K562 (cell line): ENCODE measurements around the gene PFKP. TPM values are rescaled to one million over a fixed set of nuclear protein-coding genes. Genes with fewer than 3 reads are reported as not detected.

Experiments
- ATAC-seq: fragments of 200-7000 bp; cut with Tn5 transposase; 3 replicates; pipeline ENCODE4 v1.9.1; 2020; ENCODE audit warnings: moderate library complexity
- BruUV-seq: library from RNA; stranded (reverse); fragments of 400-500 nt; replicated peaks from 2 replicates; lab custom pipeline; 2021; lab: Mats Ljungman, UMichigan
- CTCF ChIA-PET: fragments of 300-600 bp; formaldehyde crosslinking; extraction: SDS; loops from one replicate; lab custom pipeline; 2021; ENCODE audit warnings: low intra/inter-chr PET ratio; lab: Yijun Ruan, JAX
- POLR2A ChIA-PET: fragments of 300-600, 350-650 bp; sonication (Branson Sonifier 250); formaldehyde crosslinking; extraction: SDS; loops from one replicate; lab custom pipeline; 2021; ENCODE audit warnings: antibody characterized with exemption, inconsistent platforms; lab: Yijun Ruan, JAX
- DNase-seq, 4 experiments: peaks; one replicate each; pipeline versions ENCODE4 v3.0.0 to v3.0.0-alpha.2; 2011 to 2018; ENCODE audit warnings: low spot score in 3 of 4, mixed read lengths in 3 of 4; ENCODE audit errors: extremely low read depth in 1 of 4
- FAIRE-seq: peaks from 2 replicates; lab custom pipeline; 2011; peaks lifted over from hg19 to GRCh38; lab: Jason Lieb, UNC
- H2AFZ ChIP-seq: 2 replicates; pipeline ENCODE4 v1.6.0; 2011; ENCODE audit warnings: low read depth, low read length, control low read depth, inconsistent platforms
- H3K27ac ChIP-seq: fragments of 200-600 bp; 3 replicates; pipeline ENCODE4 v1.8.0; 2011; ENCODE audit warnings: low read depth, mild to moderate bottlenecking, control low read depth, inconsistent platforms, low read length, moderate library complexity, mixed read lengths; ENCODE audit errors: extremely low read depth
- H3K27me3 ChIP-seq, 2 experiments: fragments of 300-600 bp in 1 of 2; 2 replicates in 1 of 2; 3 replicates in 1 of 2; pipeline versions ENCODE4 v1.6.0 to v1.8.0; 2011; ENCODE audit warnings: inconsistent platforms in 2 of 2, low read length in 2 of 2, mild to moderate bottlenecking in 1 of 2, mixed read lengths in 1 of 2, moderate library complexity in 1 of 2; ENCODE audit not compliant: control insufficient read depth in 2 of 2, insufficient read depth in 2 of 2
- H3K36me3 ChIP-seq: fragments of 300-600 bp; 3 replicates; pipeline ENCODE4 v1.8.0; 2011; ENCODE audit warnings: mild to moderate bottlenecking, low read length, inconsistent platforms; ENCODE audit not compliant: control insufficient read depth, insufficient read depth
- H3K4me1 ChIP-seq, 2 experiments: fragments of 200-600 bp in 1 of 2; replicated peaks in 1 of 2; 2 replicates in 1 of 2; 3 replicates in 1 of 2; pipeline versions ENCODE4 v1.5.1 to v1.8.0; 2011; ENCODE audit warnings: inconsistent platforms in 2 of 2, low read length in 2 of 2, mild to moderate bottlenecking in 1 of 2, mixed read lengths in 1 of 2, moderate library complexity in 1 of 2; ENCODE audit not compliant: control insufficient read depth in 2 of 2, insufficient read depth in 2 of 2
- H3K4me2 ChIP-seq: 2 replicates; pipeline ENCODE4 v1.6.1; 2011; ENCODE audit warnings: low read length, control low read depth, inconsistent platforms, mixed read lengths; ENCODE audit not compliant: insufficient read depth
- H3K4me3 ChIP-seq: fragments of 200-600 bp; sonication (generic), shearing (Covaris generic); 2 replicates; pipeline ENCODE4 v1.5.1; 2016; ENCODE audit warnings: control low read depth, inconsistent platforms
- H3K79me2 ChIP-seq: fragments of 200-600 bp; 3 replicates; pipeline ENCODE4 v1.8.0; 2011; ENCODE audit warnings: low read length, inconsistent platforms; ENCODE audit not compliant: control insufficient read depth, insufficient read depth
- H3K9ac ChIP-seq, 2 experiments: 2 replicates each; pipeline versions ENCODE4 v1.6.0 to v1.6.1; 2011; ENCODE audit warnings: low read depth in 2 of 2, low read length in 2 of 2, control low read depth in 1 of 2, inconsistent platforms in 1 of 2, mild to moderate bottlenecking in 1 of 2, mixed read lengths in 1 of 2; ENCODE audit not compliant: insufficient read depth in 1 of 2
- H3K9me1 ChIP-seq: one replicate; pipeline ENCODE4 v1.6.0; 2011; ENCODE audit warnings: inconsistent platforms, mild to moderate bottlenecking, low read length, moderate library complexity; ENCODE audit not compliant: control insufficient read depth, insufficient read depth
- H3K9me3 ChIP-seq: replicated peaks from 2 replicates; pipeline ENCODE4 v1.5.1; 2011; ENCODE audit warnings: low read depth, low read length, inconsistent platforms; ENCODE audit not compliant: control insufficient read depth, insufficient read depth
- H4K20me1 ChIP-seq: replicated peaks from 2 replicates; pipeline ENCODE4 v1.6.1; 2011; ENCODE audit warnings: low read length, inconsistent platforms, mixed read lengths; ENCODE audit not compliant: control insufficient read depth, insufficient read depth
- FOXP4 ChIP-seq: sonication (generic); formaldehyde crosslinking; IDR thresholded peaks from 2 replicates; pipeline ENCODE4 v1.8.0; 2022; ENCODE audit warnings: mild to moderate bottlenecking, missing genetic modification reagents, borderline replicate concordance
- GATA2 ChIP-seq: sonication (generic); formaldehyde crosslinking; IDR thresholded peaks from 2 replicates; pipeline ENCODE4 v1.4.0; 2020; ENCODE audit warnings: mild to moderate bottlenecking, missing genetic modification reagents
- NRF1 ChIP-seq, 2 experiments: fragments of 450-650 bp; IDR thresholded peaks in 1 of 2; conservative IDR thresholded peaks in 1 of 2; 2 replicates each; pipeline ENCODE4 v1.6.1; 2014; ENCODE audit warnings: mild to moderate bottlenecking in 2 of 2
- PRPF4 ChIP-seq: fragments of 200-400 bp; formaldehyde crosslinking; IDR thresholded peaks from one replicate; pipeline ENCODE4 v1.6.1; 2017; ENCODE audit warnings: low read length, low read depth, mild to moderate bottlenecking; ENCODE audit not compliant: insufficient read depth, poor library complexity, severe bottlenecking
- SAFB ChIP-seq: fragments of 200-400 bp; formaldehyde crosslinking; IDR thresholded peaks from 2 replicates; pipeline ENCODE4 v1.6.1; 2017; ENCODE audit warnings: low read depth, low read length, borderline replicate concordance
- SRSF7 ChIP-seq: fragments of 200-400 bp; formaldehyde crosslinking; optimal IDR thresholded peaks from 2 replicates; pipeline ENCODE3; 2017; ENCODE audit warnings: mild to moderate bottlenecking, low read depth, low read length
- ZBTB2 ChIP-seq: fragments of 450-650 bp; IDR thresholded peaks from 2 replicates; pipeline ENCODE4 v1.6.1; 2016; ENCODE audit warnings: antibody characterized with exemption
- ZFP1 ChIP-seq: fragments of 450-650 bp; formaldehyde crosslinking; IDR thresholded peaks from 2 replicates; pipeline ENCODE4 v1.4.0; 2020; ENCODE audit warnings: mild to moderate bottlenecking, mixed read lengths
- ZNF134 ChIP-seq: fragments of 250-450 bp; sonication (Bioruptor Pico); conservative IDR thresholded peaks from 2 replicates; pipeline ENCODE4 v1.4.0; 2020
- ZNF668 ChIP-seq: fragments of 250-450 bp; sonication (Bioruptor Pico); IDR thresholded peaks from 2 replicates; pipeline ENCODE4 v1.8.0; 2022; ENCODE audit warnings: mild to moderate bottlenecking, inconsistent platforms
- WGBS: fragments of 100-300 bp; shearing (Covaris generic); methylation state at CpG from one replicate; pipeline ENCODE4 v1.1.6; 2016; ENCODE audit warnings: low coverage, mixed read lengths; ENCODE audit not compliant: insufficient coverage; ENCODE audit errors: missing lambda C conversion rate; 5-methylcytosine and 5-hydroxymethylcytosine counted together
- in situ Hi-C: fragments of 300-500 bp; cut with MboI; formaldehyde crosslinking; loops from 4 replicates; pipeline ENCODE4 v1.15.0; 2018; ENCODE audit warnings: inconsistent platforms, mixed read lengths
- intact Hi-C: fragments of 100-400 bp; cut with micrococcal nuclease; formaldehyde crosslinking; loops from 2 replicates; pipeline ENCODE4 v1.14.2; 2022
- polyA plus RNA-seq, 8 experiments: library from polyadenylated mRNA; depleted of rRNA in 4 of 8; stranded (reverse) in 5 of 8; unstranded in 3 of 8; fragments of >200 nt; fragmentation: Nextera tagmentation in 2 of 8; fragmentation: Illumina TruSeq in 1 of 8; extraction: Ambion mirVana in 2 of 8; extraction: Trizol in 1 of 8; gene quantifications; 2 replicates each; pipeline versions ENCODE4 v1.2.1 to v1.2.3, GENCODE V29; 2011 to 2014; ENCODE audit warnings: inconsistent platforms in 1 of 8, missing spikeins in 1 of 8
- total RNA-seq, 7 experiments: library from RNA; depleted of rRNA in 6 of 7; stranded (reverse); fragments of >200 nt in 6 of 7; fragmentation: Illumina TruSeq in 2 of 7; extraction: Trizol in 2 of 7; gene quantifications; 2 replicates each; pipeline versions ENCODE4 v1.2.1 to v1.2.3, GENCODE V29; 2011 to 2021; ENCODE audit warnings: low replicate concordance in 1 of 7

Gene PFKP
- total and polyA plus RNA-seq, 9 of the 15 experiments (the other 6 are each of a cell fraction or from before 2014, with no cell fraction given) = 23.5 to 116 (median 62.1) TPM

GRCh38 chr10:3065622-3066021, 1.7 kb upstream of the PFKP start (continued):
- TF ChIP-seq GATA2 (CRISPR knock-in tag) = no peak

- H3K36me3 ChIP-seq = peaks cover 27% of the 10 kb centered on the region
- FAIRE-seq (no peak), DNase-seq (peak in 2 of 4 experiments; percentile 36 to 47), ATAC-seq (no peak)
- intact Hi-C loops = loop anchor here (5.0 kb wide), 1 partner anchor 106 kb away; the partner anchor contains the start of gene PITRM1
- ChIA-PET CTCF (no interaction called here), POLR2A (interaction anchor here (0.7 to 1.0 kb wide), 3 partner anchors 13 to 115 kb away, joined by 3 to 4 read pairs (median 3); no protein-coding TSS in a partner anchor)
- peak overlapping the region; percentile 45 for H3K4me2 ChIP-seq
- H3K9ac ChIP-seq = peak overlapping the region in 1 of 2 experiments; percentile 78; a peak in 2 of 4 replicates
- TF ChIP-seq SRSF7 (no peak), NRF1 (conservative IDR thresholded peaks at IDR 0.05 in 1 of 2, IDR thresholded peaks at IDR 0.05 in 1 of 2) (peak in 1 of 2 experiments; percentile 30; a peak in 1 of 4 replicates), ZNF668 (CRISPR knock-in tag) (no peak), ZNF134 (CRISPR knock-in tag) (no peak), ZBTB2 (no peak), FOXP4 (CRISPR knock-in tag) (no peak), ZFP1 (CRISPR knock-in tag) (no peak), SAFB (peak; percentile 62; the same call in 1 of the 2 replicates), PRPF4 (no peak)
- WGBS = 10% methylated on average over 37 of the region's 71 CpGs
- BruUV-seq = no TSS peak
- in situ Hi-C loops = no loop called here
- peaks cover 5% of the 10 kb centered on the region; the same call in 1 of the 2 replicates for H4K20me1 ChIP-seq
- H3K4me3 ChIP-seq = peak overlapping the region; percentile 85
- H3K79me2 ChIP-seq = peaks cover 42% of the 10 kb centered on the region
- peak overlapping the region; percentile 38 for H2AFZ ChIP-seq
- H3K27me3 ChIP-seq = peaks cover 0 to 16% of the 10 kb centered on the region in 2 experiments; a peak in 2 of 5 replicates
- H3K27ac ChIP-seq = no peak overlapping the region
- peaks cover 19 to 43% of the 10 kb centered on the region in 2 experiments for H3K4me1 ChIP-seq
- no peaks in the 10 kb centered on the region for H3K9me3 ChIP-seq
- H3K9me1 ChIP-seq = no peaks in the 10 kb centered on the region
Observed at GRCh38 chr10:3066317-3067117, 831 bp upstream of the PFKP start.
